CD4-positive, alpha-beta T cell (primary cell): ENCODE results near the gene KLHL34. TPM values are rescaled to one million over a fixed set of nuclear protein-coding genes. Genes with fewer than 3 reads are reported as not detected.

Experiments
- ATAC-seq: fragments of 200-7000 bp; cut with Tn5 transposase; one replicate; pipeline ENCODE4 v1.10.0; 2022; ENCODE audit warnings: mild to moderate bottlenecking; ENCODE audit not compliant: poor library complexity
- CTCF ChIA-PET: fragments of 350-600 bp; sonication (Branson Sonifier 250); formaldehyde crosslinking; loops from one replicate; lab custom pipeline; 2021; ENCODE audit warnings: antibody characterized with exemption, inconsistent platforms; lab: Charles Lee
- POLR2A ChIA-PET: fragments of 350-600 bp; sonication (Branson Sonifier 250); formaldehyde crosslinking; loops from one replicate; lab custom pipeline; 2021; ENCODE audit warnings: antibody characterized with exemption, inconsistent platforms; lab: Charles Lee
- DNase-seq, 14 experiments: peaks; one replicate each; pipeline ENCODE4 v3.0.0-alpha.2; 2013 to 2020; ENCODE audit warnings: mixed read lengths in 2 of 14
- H3K27ac ChIP-seq, 2 donors: one replicate each; pipeline versions ENCODE4 v1.5.1 to v1.7.0; 2013; ENCODE audit warnings: low read length in 2 of 2, low read depth in 1 of 2, mild to moderate bottlenecking in 1 of 2
- H3K27me3 ChIP-seq, 2 experiments: 1 replicate in 1 of 2; 2 replicates in 1 of 2; pipeline versions ENCODE4 v1.6.1 to v1.7.0; 2013; ENCODE audit warnings: low read length in 2 of 2, control low read depth in 1 of 2, mild to moderate bottlenecking in 1 of 2, moderate library complexity in 1 of 2; ENCODE audit not compliant: insufficient read depth in 2 of 2, control insufficient read depth in 1 of 2
- H3K36me3 ChIP-seq: one replicate; pipeline ENCODE4 v1.6.1; 2013; ENCODE audit warnings: low read length, control low read depth; ENCODE audit not compliant: insufficient read depth
- H3K4me1 ChIP-seq: one replicate; pipeline ENCODE4 v1.6.1; 2013; ENCODE audit warnings: low read length, control low read depth; ENCODE audit not compliant: insufficient read depth
- H3K4me3 ChIP-seq: one replicate; pipeline ENCODE4 v1.5.1; 2013; ENCODE audit warnings: mild to moderate bottlenecking, low read length, moderate library complexity
- H3K9me3 ChIP-seq, 2 experiments: 1 replicate in 1 of 2; 2 replicates in 1 of 2; pipeline versions ENCODE4 v1.6.1 to v1.7.0; 2013; ENCODE audit warnings: low read length in 2 of 2, mild to moderate bottlenecking in 2 of 2, control low read depth in 1 of 2, moderate library complexity in 1 of 2; ENCODE audit not compliant: control insufficient read depth in 1 of 2, insufficient read depth in 1 of 2
- H3K27ac Mint-ChIP-seq: one replicate; pipeline ENCODE4 v1.8.0; 2020; ENCODE audit warnings: mixed read lengths
- H3K27me3 Mint-ChIP-seq: one replicate; pipeline ENCODE4 v1.8.0; 2021; ENCODE audit warnings: mixed read lengths
- H3K36me3 Mint-ChIP-seq: one replicate; pipeline ENCODE4 v1.8.0; 2021; ENCODE audit warnings: low read depth, mixed read lengths
- H3K4me1 Mint-ChIP-seq: one replicate; pipeline ENCODE4 v1.8.0; 2021; ENCODE audit warnings: low read depth, mixed read lengths
- H3K4me3 Mint-ChIP-seq: one replicate; pipeline ENCODE4 v1.8.0; 2020; ENCODE audit warnings: mild to moderate bottlenecking, mixed read lengths
- H3K9me3 Mint-ChIP-seq: one replicate; pipeline ENCODE4 v1.8.0; 2020; ENCODE audit warnings: mixed read lengths
- CTCF ChIP-seq: fragments of 200-600 bp; IDR thresholded peaks from one replicate; pipeline ENCODE4 v1.8.0; 2022; ENCODE audit warnings: antibody characterized with exemption, mild to moderate bottlenecking
- intact Hi-C, 2 experiments: fragments of 100-400 bp; cut with DNase I in 1 of 2; cut with micrococcal nuclease in 1 of 2; formaldehyde crosslinking; loops; one replicate each; pipeline versions ENCODE4 v1.15.1 to v1.9.0; 2023 to 2025; cut with DNase I, micrococcal nuclease
- total RNA-seq, 174 experiments: library from RNA in 2 of 174; stranded (reverse) in 2 of 174; gene quantifications; one replicate each; pipeline ENCODE4 v1.2.3 and lab custom pipeline; 2021 to 2026

The KLHL34 gene
- total RNA-seq, 2 experiments from 2014 or later: 0.52 to 0.70 TPM

- Mint-ChIP-seq H3K36me3 (no peaks in the 10 kb centered on the region), H3K4me1 (no peaks in the 10 kb centered on the region), H3K27ac (no peak overlapping the region), H3K4me3 (no peak overlapping the region), H3K9me3 (no peaks in the 10 kb centered on the region), H3K27me3 (no peaks in the 10 kb centered on the region)
- intact Hi-C loops: no loop called here
- POLR2A ChIA-PET: no interaction called here
- CTCF ChIA-PET: no interaction called here
- H3K9me3 ChIP-seq: no peaks in the 10 kb centered on the region
- no peak for TF ChIP-seq CTCF
- DNase-seq: no peak
- H3K27ac ChIP-seq: no peak overlapping the region
- H3K4me3 ChIP-seq: no peak overlapping the region
- no peak for ATAC-seq
- no peaks in the 10 kb centered on the region for H3K27me3 ChIP-seq
- H3K36me3 ChIP-seq: no peaks in the 10 kb centered on the region
- no peaks in the 10 kb centered on the region for H3K4me1 ChIP-seq
These were observed 20.0 kb upstream of the KLHL34 start for GRCh38 chrX:21678048-21678612.

DNA sequence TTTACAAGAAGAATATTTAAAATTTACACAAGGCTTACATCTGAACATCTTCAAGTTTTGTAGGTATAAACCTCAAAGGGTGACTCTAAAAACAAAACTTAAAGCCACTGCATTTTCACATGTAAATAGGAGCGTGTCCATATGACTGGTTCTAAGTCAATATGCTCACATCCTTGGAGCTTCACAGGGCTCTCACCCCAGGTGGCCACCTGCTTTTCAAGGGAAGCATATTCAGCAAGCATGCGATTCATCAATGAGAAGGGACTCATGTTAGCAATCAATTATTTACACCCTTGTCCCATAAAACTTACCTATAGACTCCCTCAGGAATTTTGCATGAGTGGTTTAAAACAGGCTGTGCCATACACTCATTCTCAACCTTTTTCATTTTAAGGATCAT is 17.8 kb upstream of the KLHL34 start:
- no peaks in the 10 kb centered on the region for H3K9me3 ChIP-seq
- TF ChIP-seq CTCF: no peak
- CTCF ChIA-PET: no interaction called here
- no peaks in the 10 kb centered on the region for H3K4me1 ChIP-seq
- no peak overlapping the region for H3K27ac ChIP-seq
- H3K27me3 Mint-ChIP-seq: no peaks in the 10 kb centered on the region
- no peaks in the 10 kb centered on the region for H3K4me1 Mint-ChIP-seq
- no peaks in the 10 kb centered on the region for H3K9me3 Mint-ChIP-seq
- no peak overlapping the region for H3K4me3 Mint-ChIP-seq
- H3K27me3 ChIP-seq: no peaks in the 10 kb centered on the region
- POLR2A ChIA-PET: interaction anchor here (1.1 kb wide), 1 partner anchor 18 kb away, joined by 4 read pairs; the partner anchor contains the start of gene KLHL34
- DNase-seq: no peak
- no peaks in the 10 kb centered on the region for H3K36me3 ChIP-seq
- H3K27ac Mint-ChIP-seq: no peak overlapping the region
- H3K36me3 Mint-ChIP-seq: no peaks in the 10 kb centered on the region
- ATAC-seq: no peak
- no peak overlapping the region for H3K4me3 ChIP-seq
- intact Hi-C loops: no loop called here

- intact Hi-C loops: no loop called here
- H3K4me3 Mint-ChIP-seq: no peak overlapping the region
- no peaks in the 10 kb centered on the region for H3K36me3 Mint-ChIP-seq
- DNase-seq: no peak
- Histone ChIP-seq H3K4me1 (no peaks in the 10 kb centered on the region), H3K27ac (no peak overlapping the region), H3K9me3 (no peaks in the 10 kb centered on the region), H3K27me3 (no peaks in the 10 kb centered on the region), H3K4me3 (no peak overlapping the region), H3K36me3 (no peaks in the 10 kb centered on the region)
- H3K9me3 Mint-ChIP-seq: no peaks in the 10 kb centered on the region
- H3K27me3 Mint-ChIP-seq: no peaks in the 10 kb centered on the region
- no peak for TF ChIP-seq CTCF
- no peak for ATAC-seq
- ChIA-PET POLR2A (no interaction called here), CTCF (no interaction called here)
- no peak overlapping the region for H3K27ac Mint-ChIP-seq
- no peaks in the 10 kb centered on the region for H3K4me1 Mint-ChIP-seq
These were observed 16.5 kb upstream of the KLHL34 start for GRCh38 chrX:21674430-21675186.
